A549 (cell line): ENCODE measurements around the gene MLXIP. TPM values are rescaled to one million over a fixed set of nuclear protein-coding genes. Genes with fewer than 3 reads are reported as not detected.

Source experiments
- ATAC-seq, 2 experiments: fragments of 200-7000 bp in 1 of 2; fragments of >200 bp in 1 of 2; cut with Nextera tagmentation in 1 of 2; cut with Tn5 transposase in 1 of 2; 3 replicates each; pipeline versions ENCODE4 v1.8.0 to v1.9.1; 2018 to 2020; ENCODE audit warnings: mild to moderate bottlenecking in 1 of 2, moderate library complexity in 1 of 2
- CTCF ChIA-PET: fragments of 300-600 bp; sonication (Branson Sonifier 250); formaldehyde crosslinking; extraction: SDS; loops from one replicate; lab custom pipeline; 2021; ENCODE audit warnings: antibody characterized with exemption, inconsistent platforms; lab: Yijun Ruan, JAX
- POLR2A ChIA-PET: fragments of 350-600 bp; formaldehyde crosslinking; extraction: SDS; loops from one replicate; lab custom pipeline; 2021; ENCODE audit warnings: antibody characterized with exemption, inconsistent platforms; lab: Yijun Ruan, JAX
- DNase-seq, 2 experiments: peaks; one replicate each; pipeline versions ENCODE4 v3.0.0 to v3.0.0-alpha.2; 2011 to 2016; ENCODE audit warnings: low read depth in 1 of 2, low spot score in 1 of 2
- FAIRE-seq: peaks from 2 replicates; lab custom pipeline; 2011; peaks lifted over from hg19 to GRCh38; lab: Jason Lieb, UNC
- H3K27ac ChIP-seq, 2 experiments: fragments of >200 bp; sonication (Bioruptor Twin); formaldehyde crosslinking; 3 replicates each; pipeline ENCODE4 v1.5.1; 2016 to 2017
- H3K4me1 ChIP-seq: fragments of >200 bp; sonication (Bioruptor Twin); formaldehyde crosslinking; 3 replicates; pipeline ENCODE4 v1.6.1; 2016
- H3K4me2 ChIP-seq: fragments of >200 bp; sonication (Bioruptor Twin); formaldehyde crosslinking; 3 replicates; pipeline ENCODE4 v1.6.1; 2016
- H3K4me3 ChIP-seq: fragments of >200 bp; sonication (Bioruptor Twin); formaldehyde crosslinking; 3 replicates; pipeline ENCODE4 v1.5.1; 2016
- H3K9me3 ChIP-seq: fragments of >200 bp; sonication (Bioruptor Twin); formaldehyde crosslinking; 3 replicates; pipeline ENCODE4 v1.6.1; 2016
- BCL3 ChIP-seq: fragments of >200 bp; sonication (Bioruptor Twin); formaldehyde crosslinking; IDR thresholded peaks from 3 replicates; pipeline ENCODE4 v1.6.1; 2016
- BHLHE40 ChIP-seq: IDR thresholded peaks from 2 replicates; pipeline ENCODE4 v1.6.1; 2012; ENCODE audit warnings: low read depth, low read length, inconsistent platforms
- E2F6 ChIP-seq: IDR thresholded peaks from 2 replicates; pipeline ENCODE4 v1.6.1; 2012; ENCODE audit warnings: low read depth, borderline replicate concordance
- EHMT2 ChIP-seq: fragments of 200-600 bp; sonication (generic); IDR thresholded peaks from 2 replicates; pipeline ENCODE4 v1.6.1; 2016; ENCODE audit warnings: antibody characterized with exemption, low read depth, mild to moderate bottlenecking, moderate library complexity
- ELK1 ChIP-seq: fragments of 150-350 bp; IDR thresholded peaks from 2 replicates; pipeline ENCODE4 v1.6.1; 2014; ENCODE audit warnings: low read depth, mild to moderate bottlenecking, low read length
- FOSL2 ChIP-seq, 2 experiments: fragments of 450-650 bp in 1 of 2; fragments of >200 bp in 1 of 2; sonication (Bioruptor Twin) in 1 of 2; formaldehyde crosslinking; IDR thresholded peaks; 2 replicates each; pipeline versions ENCODE4 v1.5.0 to v1.6.1; 2016 to 2020; ENCODE audit warnings: mild to moderate bottlenecking in 1 of 2, moderate library complexity in 1 of 2
- HDAC2 ChIP-seq: fragments of 200-600 bp; sonication (generic); IDR thresholded peaks from 2 replicates; pipeline ENCODE4 v1.6.1; 2016
- HOXB13 ChIP-seq: fragments of 250-450 bp; sonication (Bioruptor Pico); IDR thresholded peaks from 2 replicates; pipeline ENCODE4 v1.5.0; 2020; ENCODE audit warnings: low read depth, mild to moderate bottlenecking, moderate library complexity
- JUNB ChIP-seq: fragments of >200 bp; sonication (Bioruptor Twin); formaldehyde crosslinking; IDR thresholded peaks from 2 replicates; pipeline ENCODE4 v1.6.1; 2016
- MAFK ChIP-seq: fragments of 450-650 bp; IDR thresholded peaks from 2 replicates; pipeline ENCODE4 v1.6.1; 2014; ENCODE audit not compliant: partially characterized antibody
- MAX ChIP-seq: IDR thresholded peaks from 2 replicates; pipeline ENCODE4 v1.6.1; 2012
- MAZ ChIP-seq: fragments of 150-350 bp; IDR thresholded peaks from 2 replicates; pipeline ENCODE4 v1.6.1; 2014; ENCODE audit warnings: antibody characterized with exemption, low read depth, low read length, borderline replicate concordance
- MYC ChIP-seq: IDR thresholded peaks from 2 replicates; pipeline ENCODE4 v1.6.1; 2012; ENCODE audit warnings: mild to moderate bottlenecking, inconsistent platforms, low read length, improper control_type of control experiment, borderline replicate concordance
- NR3C1 ChIP-seq: fragments of >200 bp; sonication (Bioruptor Twin); formaldehyde crosslinking; IDR thresholded peaks from 3 replicates; pipeline ENCODE4 v1.6.1; 2017
- PHF8 ChIP-seq: fragments of 200-600 bp; sonication (generic); IDR thresholded peaks from 2 replicates; pipeline ENCODE4 v1.6.1; 2016; ENCODE audit warnings: low read depth, mild to moderate bottlenecking, antibody characterized with exemption, moderate library complexity, borderline replicate concordance
- POLR2A ChIP-seq: IDR thresholded peaks from 2 replicates; pipeline ENCODE4 v1.6.1; 2012; ENCODE audit warnings: mild to moderate bottlenecking, low read length
- POLR2AphosphoS2 ChIP-seq: conservative IDR thresholded peaks from 2 replicates; pipeline ENCODE4 v1.6.1; 2012; ENCODE audit warnings: low read length, improper control_type of control experiment, inconsistent platforms
- RARB ChIP-seq: fragments of 250-450 bp; sonication (Bioruptor Pico); IDR thresholded peaks from 2 replicates; pipeline ENCODE4 v1.8.0; 2021; ENCODE audit warnings: mild to moderate bottlenecking, moderate library complexity
- RCOR1 ChIP-seq: fragments of 150-350 bp; IDR thresholded peaks from 2 replicates; pipeline ENCODE4 v1.6.1; 2014; ENCODE audit warnings: antibody characterized with exemption, low read length, low read depth
- RNF2 ChIP-seq: fragments of 200-600 bp; sonication (generic); IDR thresholded peaks from 2 replicates; pipeline ENCODE4 v1.6.1; 2016; ENCODE audit warnings: low read depth, mild to moderate bottlenecking, antibody characterized with exemption, moderate library complexity, borderline replicate concordance
- TFCP2L1 ChIP-seq: fragments of 250-450 bp; sonication (Bioruptor Pico); IDR thresholded peaks from 2 replicates; pipeline ENCODE4 v1.5.0; 2021; ENCODE audit warnings: mild to moderate bottlenecking
- TP53 ChIP-seq: fragments of 250-450 bp; sonication (Bioruptor Pico); IDR thresholded peaks from 2 replicates; pipeline ENCODE4 v1.5.0; 2021; ENCODE audit warnings: mild to moderate bottlenecking, moderate library complexity
- ZC3H11A ChIP-seq: fragments of 450-650 bp; IDR thresholded peaks from 2 replicates; pipeline ENCODE4 v1.6.1; 2014; ENCODE audit warnings: antibody characterized with exemption, mild to moderate bottlenecking
- ZSCAN20 ChIP-seq: fragments of 250-450 bp; sonication (Bioruptor Pico); IDR thresholded peaks from 2 replicates; pipeline ENCODE4 v1.8.0; 2022; ENCODE audit warnings: mild to moderate bottlenecking, moderate library complexity
- WGBS: methylation state at CpG from one replicate; pipeline ENCODE4 v1.1.6; 2017; ENCODE audit errors: missing lambda C conversion rate; 5-methylcytosine and 5-hydroxymethylcytosine counted together
- polyA plus RNA-seq, 4 experiments: library from polyadenylated mRNA; depleted of rRNA in 3 of 4; stranded (reverse); fragments of >200 nt; fragmentation: RNase III in 1 of 4; extraction: RNeasy Plus Mini Kit Qiagen cat#74134 plus additional on column Dnase treatment in 1 of 4; gene quantifications; 2 replicates in 3 of 4; 3 replicates in 1 of 4; pipeline ENCODE4 v1.2.3, GENCODE V29; 2011 to 2017

Gene MLXIP
- polyA plus RNA-seq, 2 of the 4 experiments (the other 2 are of a cell fraction): 7.0 to 21.4 TPM

GRCh38 chr12:122152754-122153153 lies 74.2 kb downstream of the MLXIP start:
- CTCF ChIA-PET: interaction anchor here (0.7 to 1.3 kb wide), 4 partner anchors 20 to 57 kb away, joined by 3 to 4 read pairs (median 3); no protein-coding TSS in a partner anchor
- no peak for FAIRE-seq
- Histone ChIP-seq H3K27ac (no peak overlapping the region), H3K4me1 (no peaks in the 10 kb centered on the region), H3K9me3 (no peaks in the 10 kb centered on the region), H3K4me3 (no peak overlapping the region), H3K4me2 (no peak overlapping the region)
- no peak for ATAC-seq
- POLR2A ChIA-PET: no interaction called here
- 85% methylated on average over 9 of the region's 9 CpGs for WGBS
- DNase-seq: no peak
- no peak for TF ChIP-seq ELK1
- TF ChIP-seq ZC3H11A: no peak
- TF ChIP-seq TFCP2L1 (CRISPR knock-in tag): no peak
- no peak for TF ChIP-seq MYC
- TF ChIP-seq POLR2AphosphoS2: no peak
- TF ChIP-seq TP53 (CRISPR knock-in tag): no peak
- TF ChIP-seq ZSCAN20: no peak
- no peak for TF ChIP-seq POLR2A
- TF ChIP-seq MAFK: no peak
- TF ChIP-seq MAX: no peak
- no peak for TF ChIP-seq HDAC2
- TF ChIP-seq NR3C1: no peak
- no peak for TF ChIP-seq RARB (CRISPR knock-in tag)
- TF ChIP-seq MAZ: no peak
- no peak for TF ChIP-seq BHLHE40
- TF ChIP-seq JUNB: no peak

GRCh38 chr12:122155705-122156104 lies 77.1 kb downstream of the MLXIP start:
- H3K9me3 ChIP-seq: no peaks in the 10 kb centered on the region
- no peak overlapping the region for H3K4me2 ChIP-seq
- WGBS: 89% methylated on average over 10 of the region's 10 CpGs
- ChIA-PET CTCF (interaction anchor here (0.7 to 2.4 kb wide), 5 partner anchors 18 to 101 kb away, joined by 3 to 9 read pairs (median 6); no protein-coding TSS in a partner anchor), POLR2A (no interaction called here)
- no peak for TF ChIP-seq TFCP2L1 (CRISPR knock-in tag)
- TF ChIP-seq MYC: no peak
- TF ChIP-seq ZSCAN20: no peak
- no peak for TF ChIP-seq E2F6
- TF ChIP-seq PHF8: no peak
- no peak for TF ChIP-seq RARB (CRISPR knock-in tag)
- no peak for TF ChIP-seq EHMT2
- TF ChIP-seq RNF2: no peak
- TF ChIP-seq HOXB13: no peak
- no peak for TF ChIP-seq BCL3
- no peak for TF ChIP-seq FOSL2 (IDR thresholded peaks at IDR 0.05)
- TF ChIP-seq FOSL2 (CRISPR knock-in tag; IDR thresholded peaks at IDR 0.05): no peak
- no peak for TF ChIP-seq RCOR1
- no peak for ATAC-seq
- no peak for DNase-seq
- no peak for FAIRE-seq
- H3K4me3 ChIP-seq: no peak overlapping the region
- no peak overlapping the region for H3K27ac ChIP-seq
- no peaks in the 10 kb centered on the region for H3K4me1 ChIP-seq
